ENCODE results near the gene P2RY8.

P2RY8 gene

GRCh38 chrX:1537031-1537715, at the start of gene P2RY8:
Gene P2RY8, minus strand, starts transcription at chrX:1537185. Its CDS starts 70,627 bp downstream, at chrX:1466558.
- TF ChIP-seq CTCF (IDR thresholded peaks at IDR 0.05; ENCODE audit: insufficient read depth, low read depth, low read length, missing control alignments), result no peak
- DNase-seq (ENCODE audit: low read depth), result peak; percentile 27
- no peak within 1 kb of the TSS for H3K4me3 ChIP-seq (ENCODE audit: low read length)

GRCh38 chrX:1584237-1585011, 47.4 kb upstream of the P2RY8 start:
- no peak for DNase-seq (ENCODE audit: low read depth)
- no peak overlapping the region for H3K4me3 ChIP-seq (ENCODE audit: low read length)
- no peak for TF ChIP-seq CTCF (IDR thresholded peaks at IDR 0.05; ENCODE audit: insufficient read depth, low read depth, low read length, missing control alignments)

GRCh38 chrX:1582686-1583437, 45.9 kb upstream of the P2RY8 start:
- no peak for TF ChIP-seq CTCF (IDR thresholded peaks at IDR 0.05; ENCODE audit: insufficient read depth, low read depth, low read length, missing control alignments)
- H3K4me3 ChIP-seq (ENCODE audit: low read length), result no peak overlapping the region
- peak; percentile 76 for DNase-seq (ENCODE audit: low read depth)

- DNase-seq (ENCODE audit: low read depth), result peak; percentile 38
- peak; percentile 51 for TF ChIP-seq CTCF (IDR thresholded peaks at IDR 0.05; ENCODE audit: insufficient read depth, low read depth, low read length, missing control alignments)
- H3K4me3 ChIP-seq (ENCODE audit: low read length), result no peak overlapping the region
These were observed 44.1 kb upstream of the P2RY8 start for GRCh38 chrX:1581132-1581531.

- no peak for DNase-seq (ENCODE audit: low read depth)
- no peak overlapping the region for H3K4me3 ChIP-seq (ENCODE audit: low read length)
- no peak for TF ChIP-seq CTCF (IDR thresholded peaks at IDR 0.05; ENCODE audit: insufficient read depth, low read depth, low read length, missing control alignments)
These were observed 41.7 kb upstream of the P2RY8 start for GRCh38 chrX:1578511-1579173.

GRCh38 chrX:1577845-1578244, 40.9 kb upstream of the P2RY8 start:
- no peak overlapping the region for H3K4me3 ChIP-seq (ENCODE audit: low read length)
- DNase-seq (ENCODE audit: low read depth), result no peak
- TF ChIP-seq CTCF (IDR thresholded peaks at IDR 0.05; ENCODE audit: insufficient read depth, low read depth, low read length, missing control alignments), result no peak
